Ascending aorta (tissue), 2 donors: ENCODE data around the gene LGR4. TPM values are rescaled to one million over a fixed set of nuclear protein-coding genes. Genes with fewer than 3 reads are reported as not detected.

ENCODE experiments used
- DNase-seq, 2 donors: peaks; one replicate each; pipeline ENCODE4 v3.0.0-alpha.2; 2019; ENCODE audit warnings: low spot score in 2 of 2
- H3K27ac ChIP-seq, 2 donors: fragments of 200-600 bp; sonication (generic); one replicate each; pipeline ENCODE4 v1.5.1; 2016 to 2017; ENCODE audit warnings: mild to moderate bottlenecking in 1 of 2
- H3K27me3 ChIP-seq: fragments of 200-600 bp; sonication (generic); one replicate; pipeline ENCODE4 v1.5.1; 2017
- H3K36me3 ChIP-seq, 2 donors: fragments of 200-600 bp; sonication (generic); one replicate each; pipeline ENCODE4 v1.5.1; 2016
- H3K4me1 ChIP-seq, 2 donors: fragments of 200-600 bp; sonication (generic); one replicate each; pipeline ENCODE4 v1.5.1; 2016 to 2017; ENCODE audit warnings: mild to moderate bottlenecking in 1 of 2
- H3K4me3 ChIP-seq, 2 donors: fragments of 200-600 bp; sonication (generic); one replicate each; pipeline ENCODE4 v1.5.1; 2016 to 2017; ENCODE audit warnings: mild to moderate bottlenecking in 1 of 2
- H3K9me3 ChIP-seq, 2 donors: fragments of 200-600 bp; sonication (generic); one replicate each; pipeline ENCODE4 v1.5.1; 2016
- CTCF ChIP-seq, 3 experiments: fragments of 200-600 bp in 2 of 3; fragments of 450-650 bp in 1 of 3; sonication (generic) in 2 of 3; IDR thresholded peaks; one replicate each; pipeline ENCODE4 v1.5.1; 2016 to 2019; ENCODE audit warnings: antibody characterized with exemption in 3 of 3, mild to moderate bottlenecking in 1 of 3, moderate library complexity in 1 of 3
- intact Hi-C: fragments of 100-400 bp; cut with DNase I; formaldehyde crosslinking; loops from one replicate; pipeline ENCODE4 v1.15.1; 2023
- total RNA-seq: library from RNA; depleted of rRNA; stranded (reverse); fragments of >200 nt; gene quantifications from one replicate; pipeline ENCODE4 v1.1.0, GENCODE V29; 2016

The LGR4 gene
- total RNA-seq, 1 donor from 2014 or later, result 46.8 TPM

- DNase-seq, result no peak
- Histone ChIP-seq H3K9me3 (no peaks in the 10 kb centered on the region), H3K4me1 (no peaks in the 10 kb centered on the region), H3K27ac (no peak overlapping the region), H3K27me3 (no peaks in the 10 kb centered on the region), H3K4me3 (no peak overlapping the region), H3K36me3 (peaks cover 12 to 49% of the 10 kb centered on the region in 2 donors)
- TF ChIP-seq CTCF (IDR thresholded peaks at IDR 0.05), result no peak
- intact Hi-C loops, result no loop called here
These were observed 98.6 kb downstream of the LGR4 start for GRCh38 chr11:27373856-27374602.

GRCh38 chr11:27373392-27373791, 99.2 kb downstream of the LGR4 start:
- no peaks in the 10 kb centered on the region for H3K9me3 ChIP-seq
- intact Hi-C loops, result no loop called here
- H3K27me3 ChIP-seq, result no peaks in the 10 kb centered on the region
- no peak overlapping the region for H3K4me3 ChIP-seq
- no peaks in the 10 kb centered on the region for H3K4me1 ChIP-seq
- H3K27ac ChIP-seq, result no peak overlapping the region
- TF ChIP-seq CTCF (IDR thresholded peaks at IDR 0.05), result no peak
- no peak for DNase-seq
- peaks cover 12 to 45% of the 10 kb centered on the region in 2 donors for H3K36me3 ChIP-seq

GRCh38 chr11:27372164-27372563, 100.4 kb downstream of the LGR4 start:
- Histone ChIP-seq H3K27me3 (no peaks in the 10 kb centered on the region), H3K4me3 (no peak overlapping the region), H3K36me3 (peaks cover 16 to 45% of the 10 kb centered on the region in 2 donors), H3K27ac (no peak overlapping the region), H3K4me1 (no peaks in the 10 kb centered on the region), H3K9me3 (no peaks in the 10 kb centered on the region)
- intact Hi-C loops, result no loop called here
- no peak for DNase-seq
- no peak for TF ChIP-seq CTCF (IDR thresholded peaks at IDR 0.05)

- TF ChIP-seq CTCF (IDR thresholded peaks at IDR 0.05), result no peak
- intact Hi-C loops, result no loop called here
- H3K27ac ChIP-seq, result no peak overlapping the region
- H3K36me3 ChIP-seq, result peaks cover 16 to 45% of the 10 kb centered on the region in 2 donors
- no peaks in the 10 kb centered on the region for H3K9me3 ChIP-seq
- DNase-seq, result no peak
- no peaks in the 10 kb centered on the region for H3K4me1 ChIP-seq
- H3K4me3 ChIP-seq, result no peak overlapping the region
- no peaks in the 10 kb centered on the region for H3K27me3 ChIP-seq
These were observed 101.1 kb downstream of the LGR4 start for GRCh38 chr11:27371489-27371888.

- TF ChIP-seq CTCF (IDR thresholded peaks at IDR 0.05), result no peak
- Histone ChIP-seq H3K27ac (no peak overlapping the region), H3K27me3 (no peaks in the 10 kb centered on the region), H3K4me1 (no peaks in the 10 kb centered on the region), H3K4me3 (no peak overlapping the region), H3K9me3 (no peaks in the 10 kb centered on the region), H3K36me3 (peaks cover 16 to 42% of the 10 kb centered on the region in 2 donors)
- intact Hi-C loops, result no loop called here
- DNase-seq, result no peak
These were observed 102.2 kb downstream of the LGR4 start for GRCh38 chr11:27370374-27370773.
